K562 (cell line): ENCODE measurements around the gene MTIF3. TPM values are rescaled to one million over a fixed set of nuclear protein-coding genes. Genes with fewer than 3 reads are reported as not detected.

ENCODE experiments used
- ELF2 ChIP-seq: fragments of 250-450 bp; sonication (Bioruptor Pico); IDR thresholded peaks from 2 replicates; pipeline ENCODE4 v1.5.0; 2021; ENCODE audit warnings: mild to moderate bottlenecking
- JUND ChIP-seq, 2 experiments: IDR thresholded peaks; 2 replicates in 1 of 2; 3 replicates in 1 of 2; pipeline ENCODE4 v1.6.1; 2011; ENCODE audit warnings: borderline replicate concordance in 2 of 2, low read depth in 2 of 2, low read length in 2 of 2, improper control_type of control experiment in 1 of 2, missing biosample characterization in 1 of 2, missing genetic modification characterization in 1 of 2, missing genetic modification reagents in 1 of 2
- MYBL2 ChIP-seq, 2 experiments: fragments of 450-650 bp in 1 of 2; sonication (generic) in 1 of 2; formaldehyde crosslinking in 1 of 2; IDR thresholded peaks; 2 replicates each; pipeline versions ENCODE4 v1.6.1 to v1.8.1; 2017 to 2022; ENCODE audit warnings: borderline replicate concordance in 1 of 2, inconsistent platforms in 1 of 2, low read depth in 1 of 2, mild to moderate bottlenecking in 1 of 2, missing genetic modification reagents in 1 of 2, moderate library complexity in 1 of 2
- PHB2 ChIP-seq: fragments of 450-650 bp; IDR thresholded peaks from 2 replicates; pipeline ENCODE4 v1.6.1; 2017; ENCODE audit warnings: low read depth
- SAP30 ChIP-seq: fragments of 200-600 bp; sonication (generic); IDR thresholded peaks from 2 replicates; pipeline ENCODE4 v1.6.1; 2012; ENCODE audit warnings: borderline replicate concordance, low read depth, mild to moderate bottlenecking, moderate library complexity, low read length, control low read depth, inconsistent platforms; ENCODE audit not compliant: insufficient read depth, poor library complexity, severe bottlenecking
- SMARCA5 ChIP-seq: fragments of 450-650 bp; IDR thresholded peaks from 2 replicates; pipeline ENCODE4 v1.6.1; 2016
- ZNF197 ChIP-seq: fragments of 200-800 bp; sonication (Bioruptor generic); IDR thresholded peaks from 2 replicates; pipeline ENCODE4 v1.6.1; 2016; ENCODE audit warnings: low read depth, missing genetic modification characterization, missing compliant biosample characterization
- polyA plus RNA-seq, 8 experiments: library from polyadenylated mRNA; depleted of rRNA in 4 of 8; stranded (reverse) in 5 of 8; unstranded in 3 of 8; fragments of >200 nt; fragmentation: Nextera tagmentation in 2 of 8; fragmentation: Illumina TruSeq in 1 of 8; extraction: Ambion mirVana in 2 of 8; extraction: Trizol in 1 of 8; gene quantifications; 2 replicates each; pipeline versions ENCODE4 v1.2.1 to v1.2.3, GENCODE V29; 2011 to 2014; ENCODE audit warnings: inconsistent platforms in 1 of 8, missing spikeins in 1 of 8
- total RNA-seq, 7 experiments: library from RNA; depleted of rRNA in 6 of 7; stranded (reverse); fragments of >200 nt in 6 of 7; fragmentation: Illumina TruSeq in 2 of 7; extraction: Trizol in 2 of 7; gene quantifications; 2 replicates each; pipeline versions ENCODE4 v1.2.1 to v1.2.3, GENCODE V29; 2011 to 2021; ENCODE audit warnings: low replicate concordance in 1 of 7
- TF ChIP-seq, protein P1 (sequence below): fragments of 250-450 bp; sonication (Bioruptor Pico); IDR thresholded peaks from 2 replicates; pipeline ENCODE4 v1.4.0; 2020; ENCODE audit warnings: mild to moderate bottlenecking, moderate library complexity, borderline replicate concordance
- TF ChIP-seq, protein P2 (sequence below): sonication (generic); formaldehyde crosslinking; IDR thresholded peaks from 2 replicates; pipeline ENCODE4 v1.9.0; 2022; ENCODE audit warnings: mild to moderate bottlenecking, missing genetic modification reagents
- TF ChIP-seq, protein P3 (sequence below): fragments of 450-650 bp; IDR thresholded peaks from 2 replicates; pipeline ENCODE4 v1.6.1; 2014; ENCODE audit warnings: low read depth, mild to moderate bottlenecking, moderate library complexity, borderline replicate concordance

Gene MTIF3
- total and polyA plus RNA-seq, 9 of the 15 experiments (the other 6 are each of a cell fraction or from before 2014, with no cell fraction given): 23.5 to 73.6 (median 45.2) TPM

DNA sequence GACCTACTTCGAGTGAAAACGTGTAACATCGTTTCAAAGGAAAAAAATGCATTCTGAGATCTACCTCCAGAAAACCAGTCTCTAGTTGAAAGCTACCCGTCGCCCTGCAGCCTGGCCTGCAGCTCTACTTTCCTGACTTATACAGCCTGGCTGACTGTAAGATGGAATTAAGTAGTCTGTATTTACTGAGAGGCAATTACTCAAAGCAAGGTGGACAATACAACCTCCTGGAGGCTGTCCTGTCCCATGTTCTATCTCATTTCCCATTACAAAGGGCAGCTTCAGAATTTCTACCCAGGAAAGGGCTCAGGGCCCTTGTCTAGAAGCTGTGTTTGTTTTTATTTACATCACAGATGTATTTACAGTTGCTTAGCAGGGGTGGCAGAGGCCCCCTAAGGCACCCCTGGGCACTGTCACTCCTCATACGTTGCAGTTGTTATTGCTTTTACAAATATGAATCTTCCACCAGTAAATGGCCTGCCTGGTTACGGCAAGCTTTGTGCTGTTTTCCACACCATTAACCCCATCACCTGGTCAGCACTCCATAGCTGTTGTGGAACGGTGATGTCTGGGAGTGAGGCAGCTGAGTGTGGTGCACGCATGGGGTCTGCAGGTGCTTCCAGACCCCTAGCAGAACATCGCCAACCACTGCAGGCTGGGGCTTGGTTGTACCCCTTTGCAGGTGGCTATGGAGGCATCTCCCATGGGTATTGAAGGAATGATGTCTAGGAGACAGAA is 46.3 kb upstream of the MTIF3 start (continued):
- TF ChIP-seq MYBL2 (IDR thresholded peaks at IDR 0.05; ENCODE audit: low read depth): no peak
- no peak for TF ChIP-seq MYBL2 (CRISPR knock-in tag; IDR thresholded peaks at IDR 0.05; ENCODE audit: borderline replicate concordance)
- TF ChIP-seq, protein P1, sequence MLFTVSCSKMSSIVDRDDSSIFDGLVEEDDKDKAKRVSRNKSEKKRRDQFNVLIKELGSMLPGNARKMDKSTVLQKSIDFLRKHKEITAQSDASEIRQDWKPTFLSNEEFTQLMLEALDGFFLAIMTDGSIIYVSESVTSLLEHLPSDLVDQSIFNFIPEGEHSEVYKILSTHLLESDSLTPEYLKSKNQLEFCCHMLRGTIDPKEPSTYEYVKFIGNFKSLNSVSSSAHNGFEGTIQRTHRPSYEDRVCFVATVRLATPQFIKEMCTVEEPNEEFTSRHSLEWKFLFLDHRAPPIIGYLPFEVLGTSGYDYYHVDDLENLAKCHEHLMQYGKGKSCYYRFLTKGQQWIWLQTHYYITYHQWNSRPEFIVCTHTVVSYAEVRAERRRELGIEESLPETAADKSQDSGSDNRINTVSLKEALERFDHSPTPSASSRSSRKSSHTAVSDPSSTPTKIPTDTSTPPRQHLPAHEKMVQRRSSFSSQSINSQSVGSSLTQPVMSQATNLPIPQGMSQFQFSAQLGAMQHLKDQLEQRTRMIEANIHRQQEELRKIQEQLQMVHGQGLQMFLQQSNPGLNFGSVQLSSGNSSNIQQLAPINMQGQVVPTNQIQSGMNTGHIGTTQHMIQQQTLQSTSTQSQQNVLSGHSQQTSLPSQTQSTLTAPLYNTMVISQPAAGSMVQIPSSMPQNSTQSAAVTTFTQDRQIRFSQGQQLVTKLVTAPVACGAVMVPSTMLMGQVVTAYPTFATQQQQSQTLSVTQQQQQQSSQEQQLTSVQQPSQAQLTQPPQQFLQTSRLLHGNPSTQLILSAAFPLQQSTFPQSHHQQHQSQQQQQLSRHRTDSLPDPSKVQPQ (CRISPR knock-in tag): no peak
- TF ChIP-seq SAP30: no peak
- no peak for TF ChIP-seq SMARCA5
- TF ChIP-seq, protein P2, sequence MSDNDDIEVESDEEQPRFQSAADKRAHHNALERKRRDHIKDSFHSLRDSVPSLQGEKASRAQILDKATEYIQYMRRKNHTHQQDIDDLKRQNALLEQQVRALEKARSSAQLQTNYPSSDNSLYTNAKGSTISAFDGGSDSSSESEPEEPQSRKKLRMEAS: no peak
- TF ChIP-seq JUND (IDR thresholded peaks at IDR 0.05; ENCODE audit: borderline replicate concordance, low read depth, low read length): no peak
- TF ChIP-seq JUND (tag; IDR thresholded peaks at IDR 0.05; ENCODE audit: borderline replicate concordance, low read depth, low read length): no peak
- no peak for TF ChIP-seq PHB2
- no peak for TF ChIP-seq ELF2
- TF ChIP-seq, protein P3, sequence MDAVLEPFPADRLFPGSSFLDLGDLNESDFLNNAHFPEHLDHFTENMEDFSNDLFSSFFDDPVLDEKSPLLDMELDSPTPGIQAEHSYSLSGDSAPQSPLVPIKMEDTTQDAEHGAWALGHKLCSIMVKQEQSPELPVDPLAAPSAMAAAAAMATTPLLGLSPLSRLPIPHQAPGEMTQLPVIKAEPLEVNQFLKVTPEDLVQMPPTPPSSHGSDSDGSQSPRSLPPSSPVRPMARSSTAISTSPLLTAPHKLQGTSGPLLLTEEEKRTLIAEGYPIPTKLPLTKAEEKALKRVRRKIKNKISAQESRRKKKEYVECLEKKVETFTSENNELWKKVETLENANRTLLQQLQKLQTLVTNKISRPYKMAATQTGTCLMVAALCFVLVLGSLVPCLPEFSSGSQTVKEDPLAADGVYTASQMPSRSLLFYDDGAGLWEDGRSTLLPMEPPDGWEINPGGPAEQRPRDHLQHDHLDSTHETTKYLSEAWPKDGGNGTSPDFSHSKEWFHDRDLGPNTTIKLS: no peak
- TF ChIP-seq ZNF197 (CRISPR knock-in tag): no peak
